Measurements from ENCODE around the gene CTNND1. TPM values are rescaled to one million over a fixed set of nuclear protein-coding genes. Genes with fewer than 3 reads are reported as not detected.

The CTNND1 gene, protein sequence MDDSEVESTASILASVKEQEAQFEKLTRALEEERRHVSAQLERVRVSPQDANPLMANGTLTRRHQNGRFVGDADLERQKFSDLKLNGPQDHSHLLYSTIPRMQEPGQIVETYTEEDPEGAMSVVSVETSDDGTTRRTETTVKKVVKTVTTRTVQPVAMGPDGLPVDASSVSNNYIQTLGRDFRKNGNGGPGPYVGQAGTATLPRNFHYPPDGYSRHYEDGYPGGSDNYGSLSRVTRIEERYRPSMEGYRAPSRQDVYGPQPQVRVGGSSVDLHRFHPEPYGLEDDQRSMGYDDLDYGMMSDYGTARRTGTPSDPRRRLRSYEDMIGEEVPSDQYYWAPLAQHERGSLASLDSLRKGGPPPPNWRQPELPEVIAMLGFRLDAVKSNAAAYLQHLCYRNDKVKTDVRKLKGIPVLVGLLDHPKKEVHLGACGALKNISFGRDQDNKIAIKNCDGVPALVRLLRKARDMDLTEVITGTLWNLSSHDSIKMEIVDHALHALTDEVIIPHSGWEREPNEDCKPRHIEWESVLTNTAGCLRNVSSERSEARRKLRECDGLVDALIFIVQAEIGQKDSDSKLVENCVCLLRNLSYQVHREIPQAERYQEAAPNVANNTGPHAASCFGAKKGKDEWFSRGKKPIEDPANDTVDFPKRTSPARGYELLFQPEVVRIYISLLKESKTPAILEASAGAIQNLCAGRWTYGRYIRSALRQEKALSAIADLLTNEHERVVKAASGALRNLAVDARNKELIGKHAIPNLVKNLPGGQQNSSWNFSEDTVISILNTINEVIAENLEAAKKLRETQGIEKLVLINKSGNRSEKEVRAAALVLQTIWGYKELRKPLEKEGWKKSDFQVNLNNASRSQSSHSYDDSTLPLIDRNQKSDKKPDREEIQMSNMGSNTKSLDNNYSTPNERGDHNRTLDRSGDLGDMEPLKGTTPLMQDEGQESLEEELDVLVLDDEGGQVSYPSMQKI
- total RNA-seq, result 292 TPM in 2 replicates

DNA sequence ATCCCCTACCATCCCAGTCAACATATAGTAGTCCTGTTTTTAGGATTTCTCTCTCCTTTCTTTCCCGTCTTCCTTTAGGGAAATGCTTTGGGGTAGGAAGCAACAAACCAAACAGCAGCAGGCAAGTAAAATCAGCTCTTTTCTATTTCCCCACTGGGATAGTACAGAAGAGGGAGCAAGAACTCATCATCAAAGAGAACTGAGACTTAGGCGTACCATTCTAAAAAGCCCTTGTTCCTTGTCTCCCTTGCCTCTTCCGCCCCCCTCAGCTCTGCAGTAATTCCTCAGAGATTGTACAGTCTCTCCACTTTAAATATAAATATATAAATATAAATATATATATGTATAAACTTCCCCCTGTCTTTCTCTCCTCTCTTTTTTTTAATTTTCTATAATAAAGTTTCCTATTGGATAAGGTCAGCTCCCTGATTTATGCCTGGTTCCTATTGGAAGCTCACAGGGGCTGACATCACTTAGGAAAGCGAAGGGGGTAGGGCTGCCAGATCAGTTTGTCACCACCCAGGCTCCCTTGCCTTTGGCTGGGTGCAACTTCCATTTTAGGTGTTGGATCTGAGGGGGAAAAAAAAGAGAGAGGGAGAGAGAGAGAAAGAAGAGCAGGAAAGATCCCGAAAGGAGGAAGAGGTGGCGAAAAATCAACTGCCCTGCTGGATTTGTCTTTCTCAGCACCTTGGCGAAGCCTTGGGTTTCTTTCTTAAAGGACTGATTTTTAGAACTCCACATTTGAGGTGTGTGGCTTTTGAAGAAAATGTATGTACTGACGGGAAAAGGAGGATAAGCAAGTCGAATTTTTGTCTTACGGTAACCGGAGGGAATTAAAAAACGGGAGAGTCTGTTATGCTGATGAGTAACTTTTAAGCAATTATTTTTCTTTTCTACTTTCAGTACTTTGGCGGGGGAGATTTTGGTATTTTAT, at the start of gene CTNND1:
TSS of gene CTNND1 (plus strand) at position 502 of the 934 bp plus-strand sequence. CDS start 29,677 bp downstream, outside the sequence.

DNA sequence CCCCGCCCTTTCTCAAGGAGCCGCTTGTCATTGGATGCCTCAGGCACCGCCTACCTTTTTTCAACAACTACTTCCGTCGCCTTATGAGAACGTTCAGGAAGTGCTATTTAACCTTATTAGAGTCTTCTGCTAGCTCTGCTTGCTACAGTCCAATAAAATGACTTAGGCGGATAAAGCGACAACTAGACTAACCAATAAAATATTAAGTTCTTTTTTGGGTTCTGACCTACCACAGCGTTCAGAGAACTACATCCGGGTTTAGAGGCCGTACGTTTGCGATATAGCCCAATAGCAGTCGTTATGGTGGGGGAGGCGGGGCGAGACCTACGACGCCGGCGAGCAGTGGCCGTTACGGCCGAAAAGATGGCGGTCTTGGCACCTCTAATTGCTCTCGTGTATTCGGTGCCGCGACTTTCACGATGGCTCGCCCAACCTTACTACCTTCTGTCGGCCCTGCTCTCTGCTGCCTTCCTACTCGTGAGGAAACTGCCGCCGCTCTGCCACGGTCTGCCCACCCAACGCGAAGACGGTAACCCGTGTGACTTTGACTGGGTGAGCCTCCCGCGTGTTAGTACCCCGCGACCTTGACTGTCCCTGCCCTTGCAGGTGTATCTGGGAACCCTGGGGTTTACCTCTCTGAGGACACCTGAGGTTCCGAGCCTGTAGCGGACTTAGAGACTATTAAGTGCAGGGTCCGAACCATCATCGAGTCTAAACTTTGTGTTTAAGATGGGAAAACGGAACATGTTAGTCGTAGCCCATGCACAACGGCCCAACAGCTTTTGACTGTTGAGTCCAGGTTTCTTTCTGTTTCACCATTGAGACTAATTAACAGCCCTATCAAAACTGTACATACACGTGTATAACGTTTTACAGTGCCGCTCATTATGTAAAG, 49.1 kb upstream of the CTNND1 start, which contains the start of gene TMX2:
TSS of gene TMX2 (plus strand) at position 338 of the 895 bp plus-strand sequence. CDS start at position 364, 26 bp downstream.

DNA sequence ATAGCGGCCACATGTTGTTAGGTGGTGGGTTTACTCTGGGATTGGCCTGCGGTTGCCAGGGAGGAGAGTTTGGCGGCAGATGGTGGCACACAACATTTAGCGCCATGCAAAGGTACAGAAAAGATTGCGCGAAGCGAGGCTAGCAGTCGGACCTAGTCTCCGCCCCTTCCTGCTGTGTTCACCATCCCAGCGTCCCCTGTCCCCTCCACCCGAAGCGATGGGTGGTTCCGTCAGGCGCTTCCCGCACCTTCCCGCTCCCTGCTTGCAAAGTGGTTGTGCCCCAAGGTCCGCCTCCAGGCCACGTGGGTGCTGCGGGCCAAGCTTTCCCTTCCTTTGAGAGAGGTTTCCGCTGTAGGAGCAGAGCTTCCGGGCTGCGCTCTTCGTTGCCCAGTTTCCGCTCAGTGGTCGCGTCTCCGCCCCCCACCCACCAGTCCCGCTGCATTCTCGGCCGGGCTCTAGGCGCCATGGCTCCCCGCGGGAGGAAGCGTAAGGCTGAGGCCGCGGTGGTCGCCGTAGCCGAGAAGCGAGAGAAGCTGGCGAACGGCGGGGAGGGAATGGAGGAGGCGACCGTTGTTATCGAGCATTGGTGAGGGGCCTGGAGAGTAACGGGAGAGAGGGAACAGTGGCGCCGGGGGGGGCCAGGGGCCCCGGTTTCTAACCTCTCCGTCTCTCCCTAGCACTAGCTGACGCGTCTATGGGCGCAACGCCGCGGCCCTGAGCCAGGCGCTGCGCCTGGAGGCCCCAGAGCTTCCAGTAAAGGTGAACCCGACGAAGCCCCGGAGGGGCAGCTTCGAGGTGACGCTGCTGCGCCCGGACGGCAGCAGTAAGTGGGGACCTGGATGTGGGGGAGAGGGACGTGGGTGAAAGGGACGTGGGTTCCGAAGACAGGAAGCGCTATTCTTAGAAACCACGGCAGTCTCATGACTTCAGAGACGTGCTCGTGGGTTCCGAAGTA, 20.2 kb upstream of the CTNND1 start, which contains the start of gene SELENOH:
TSS of gene SELENOH (plus strand) at position 360 of the 955 bp plus-strand sequence. CDS start at position 465, 105 bp downstream.

DNA sequence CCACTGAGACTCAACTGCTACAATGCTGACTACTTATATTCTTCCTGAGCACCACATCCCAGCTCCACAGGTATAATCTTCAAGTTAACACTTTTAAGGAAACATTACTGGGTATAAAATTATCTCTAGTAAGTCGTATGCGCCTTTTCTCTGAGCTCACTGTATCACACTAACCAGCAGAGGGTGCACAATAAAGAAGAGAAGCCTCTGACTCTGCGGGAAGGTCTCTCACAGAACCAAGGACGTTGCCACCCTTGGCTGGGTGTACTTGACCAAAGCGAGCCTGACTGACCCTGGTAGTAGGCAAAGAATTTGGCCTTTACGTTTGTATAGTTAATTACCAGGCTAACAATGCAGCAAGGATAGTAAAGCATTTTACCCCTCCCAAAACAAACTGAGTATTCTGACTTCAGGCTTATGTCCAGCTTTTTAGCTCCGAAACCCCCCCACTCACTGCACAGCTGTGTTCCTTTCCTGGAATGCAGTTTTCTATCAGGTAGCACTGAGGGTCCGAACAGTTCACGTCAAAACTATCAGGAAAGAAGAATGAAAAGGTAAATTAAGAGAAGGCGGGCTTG, 9.8 kb upstream of the CTNND1 start, which contains the start of gene BTBD18:
TSS of gene BTBD18 (minus strand) at position 144 of the 578 bp plus-strand sequence. CDS start 631 bp downstream, outside the sequence.

Small RNA genes lying within 50 kb of the gene (small RNA-seq; reads per million reads assigned to genes)
- gene AP001931.1 (not detected), gene TMX2-CTNND1 (not detected)

Other genes starting within 250 kb of the CTNND1 start
- gene SLC43A1, start 246.1 kb upstream of the CTNND1 start, total RNA-seq, result 10.7 and 13.1 TPM in 2 replicates
- 31.0 and 40.9 TPM in 2 replicates for gene TIMM10, start 231.0 kb upstream of the CTNND1 start, total RNA-seq
- not detected in 2 replicates for gene SMTNL1, start 224.2 kb upstream of the CTNND1 start, total RNA-seq
- gene UBE2L6, start 194.1 kb upstream of the CTNND1 start, total RNA-seq, result 19.6 and 29.1 TPM in 2 replicates
- not detected in 2 replicates for gene SERPING1, start 164.1 kb upstream of the CTNND1 start, total RNA-seq
- under 0.01 and 0.29 TPM in 2 replicates for gene YPEL4, start 111.9 kb upstream of the CTNND1 start, total RNA-seq
- 20.6 and 23.5 TPM in 2 replicates for gene CLP1, start 104.0 kb upstream of the CTNND1 start, total RNA-seq
- 62.7 and 67.0 TPM in 2 replicates for gene ZDHHC5, start 93.7 kb upstream of the CTNND1 start, total RNA-seq
- 18.2 and 23.5 TPM in 2 replicates for gene MED19, start 49.6 kb upstream of the CTNND1 start, total RNA-seq
- 61.1 and 66.9 TPM in 2 replicates for gene TMX2, start 49.2 kb upstream of the CTNND1 start, total RNA-seq
- 84.6 and 99.4 TPM in 2 replicates for gene SELENOH, start 20.3 kb upstream of the CTNND1 start, total RNA-seq
- gene BTBD18, start 10.0 kb upstream of the CTNND1 start, total RNA-seq, result not detected in 2 replicates

All from vein endothelial cell (primary cell).